H1 (cell line): ENCODE results near the gene CRK. TPM values are rescaled to one million over a fixed set of nuclear protein-coding genes. Genes with fewer than 3 reads are reported as not detected.

ENCODE experiments used
- CTCF ChIA-PET: fragments of 300-600 bp; sonication (Branson Sonifier 250); formaldehyde crosslinking; loops from one replicate; lab custom pipeline; 2021; ENCODE audit not compliant: partially characterized antibody; lab: Charles Lee
- POLR2A ChIA-PET: fragments of 300-600 bp; sonication (Branson Sonifier 250); formaldehyde crosslinking; loops from one replicate; lab custom pipeline; 2021; ENCODE audit warnings: inconsistent platforms; ENCODE audit not compliant: partially characterized antibody; lab: Charles Lee
- DNase-seq, 2 experiments: peaks; one replicate each; pipeline versions ENCODE4 v3.0.0 to v3.0.0-alpha.2; 2010 to 2022; ENCODE audit warnings: low spot score in 2 of 2, low read depth in 1 of 2, mixed read lengths in 1 of 2
- FAIRE-seq: peaks from 2 replicates; lab custom pipeline; 2011; peaks lifted over from hg19 to GRCh38; lab: Jason Lieb, UNC
- H2AFZ ChIP-seq: 2 replicates; pipeline ENCODE4 v1.8.1; 2012; ENCODE audit warnings: low read length, inconsistent platforms
- H2AK5ac ChIP-seq: 2 replicates; pipeline ENCODE4 v1.6.1; 2013; ENCODE audit warnings: low read depth, low read length
- H2BK120ac ChIP-seq: replicated peaks from 2 replicates; pipeline ENCODE3; 2013; ENCODE audit warnings: low read depth, low read length, inconsistent platforms
- H2BK12ac ChIP-seq: 2 replicates; pipeline ENCODE4 v1.6.1; 2013; ENCODE audit warnings: low read depth, low read length
- H2BK15ac ChIP-seq: 2 replicates; pipeline ENCODE4 v1.6.1; 2013; ENCODE audit warnings: low read length
- H2BK20ac ChIP-seq: 2 replicates; pipeline ENCODE4 v1.6.1; 2013; ENCODE audit warnings: low read length
- H2BK5ac ChIP-seq: 2 replicates; pipeline ENCODE4 v1.6.1; 2013; ENCODE audit warnings: low read depth, low read length
- H3K14ac ChIP-seq: 2 replicates; pipeline ENCODE4 v1.6.1; 2013; ENCODE audit warnings: inconsistent platforms; ENCODE audit not compliant: insufficient read length
- H3K18ac ChIP-seq: 2 replicates; pipeline ENCODE4 v1.6.1; 2013; ENCODE audit warnings: low read length; ENCODE audit errors: extremely low read depth
- H3K23ac ChIP-seq: 2 replicates; pipeline ENCODE4 v1.6.1; 2013; ENCODE audit warnings: inconsistent platforms; ENCODE audit not compliant: insufficient read length
- H3K23me2 ChIP-seq: 2 replicates; pipeline ENCODE4 v1.6.1; 2013; ENCODE audit warnings: low read depth, low read length
- H3K27ac ChIP-seq: 2 replicates; pipeline ENCODE4 v1.6.1; 2011; ENCODE audit warnings: low read depth, low read length, inconsistent platforms
- H3K27me3 ChIP-seq, 4 experiments: replicated peaks in 1 of 4; 1 replicate in 1 of 4; 2 replicates in 3 of 4; pipeline versions ENCODE4 v1.6.1 to v1.8.1; 2011 to 2013; ENCODE audit warnings: low read length in 3 of 4, mild to moderate bottlenecking in 3 of 4, inconsistent platforms in 2 of 4, mixed read lengths in 2 of 4, moderate library complexity in 1 of 4; ENCODE audit not compliant: control insufficient read depth in 3 of 4, insufficient read depth in 3 of 4; ENCODE audit errors: extremely low read depth in 1 of 4
- H3K36me3 ChIP-seq, 4 experiments: 2 replicates each; pipeline versions ENCODE4 v1.6.1 to v1.8.1; 2011 to 2013; ENCODE audit warnings: mild to moderate bottlenecking in 4 of 4, low read length in 3 of 4, moderate library complexity in 2 of 4, control low read depth in 1 of 4, inconsistent platforms in 1 of 4; ENCODE audit not compliant: insufficient read depth in 4 of 4, control insufficient read depth in 2 of 4
- H3K4ac ChIP-seq: replicated peaks from 2 replicates; pipeline ENCODE3; 2013; ENCODE audit warnings: low read length, low read depth, mixed read lengths, inconsistent platforms; ENCODE audit not compliant: insufficient read length
- H3K4me1 ChIP-seq, 4 experiments: replicated peaks in 1 of 4; 1 replicate in 1 of 4; 2 replicates in 3 of 4; pipeline versions ENCODE4 v1.6.1 to v1.8.1; 2011 to 2013; ENCODE audit warnings: low read length in 3 of 4, inconsistent platforms in 2 of 4, mixed read lengths in 1 of 4; ENCODE audit not compliant: insufficient read depth in 4 of 4, control insufficient read depth in 3 of 4
- H3K4me2 ChIP-seq, 2 experiments: 2 replicates each; pipeline versions ENCODE4 v1.6.1 to v1.8.1; 2011 to 2013; ENCODE audit warnings: low read depth in 2 of 2, low read length in 2 of 2, control low read depth in 1 of 2, inconsistent platforms in 1 of 2, mild to moderate bottlenecking in 1 of 2; ENCODE audit not compliant: insufficient read depth in 1 of 2
- H3K4me3 ChIP-seq, 4 experiments: fragments of 200-600, 300-600 bp in 1 of 4; sonication (generic), shearing (Covaris generic), sonication (Bioruptor Twin) in 1 of 4; 2 replicates each; pipeline versions ENCODE4 v1.5.1 to v1.8.1; 2011 to 2016; ENCODE audit warnings: low read length in 4 of 4, low read depth in 3 of 4, control low read depth in 2 of 4, inconsistent platforms in 2 of 4, mild to moderate bottlenecking in 2 of 4, mixed read lengths in 1 of 4, moderate library complexity in 1 of 4; ENCODE audit not compliant: insufficient read depth in 2 of 4; ENCODE audit errors: extremely low read depth in 1 of 4
- H3K56ac ChIP-seq: replicated peaks from 2 replicates; pipeline ENCODE3; 2013; ENCODE audit warnings: low read depth, mild to moderate bottlenecking, mixed read lengths, low read length, inconsistent platforms; ENCODE audit not compliant: insufficient read length
- H3K79me1 ChIP-seq: 2 replicates; pipeline ENCODE4 v1.6.1; 2013; ENCODE audit warnings: low read depth, low read length, control low read depth
- H3K79me2 ChIP-seq, 2 experiments: 2 replicates each; pipeline versions ENCODE4 v1.6.1 to v1.8.1; 2012 to 2013; ENCODE audit warnings: low read length in 2 of 2, mild to moderate bottlenecking in 2 of 2, inconsistent platforms in 1 of 2; ENCODE audit not compliant: insufficient read depth in 2 of 2, control insufficient read depth in 1 of 2
- H3K9ac ChIP-seq, 4 experiments: replicated peaks in 1 of 4; 1 replicate in 1 of 4; 2 replicates in 3 of 4; pipeline versions ENCODE4 v1.6.1 to v1.8.1; 2011 to 2013; ENCODE audit warnings: low read depth in 3 of 4, low read length in 3 of 4, control low read depth in 2 of 4, mild to moderate bottlenecking in 2 of 4, moderate library complexity in 2 of 4, inconsistent platforms in 1 of 4; ENCODE audit errors: extremely low read depth in 1 of 4
- H3K9me3 ChIP-seq, 2 experiments: 2 replicates each; pipeline versions ENCODE4 v1.6.1 to v1.8.1; 2012 to 2013; ENCODE audit warnings: mild to moderate bottlenecking in 2 of 2, moderate library complexity in 2 of 2, control low read depth in 1 of 2, inconsistent platforms in 1 of 2, low read depth in 1 of 2, low read length in 1 of 2, mixed read lengths in 1 of 2; ENCODE audit not compliant: insufficient read depth in 2 of 2
- H4K20me1 ChIP-seq, 2 experiments: replicated peaks in 1 of 2; 2 replicates each; pipeline versions ENCODE3 to v1.8.1; 2011 to 2013; ENCODE audit warnings: inconsistent platforms in 2 of 2, low read length in 2 of 2, mild to moderate bottlenecking in 1 of 2; ENCODE audit not compliant: insufficient read depth in 2 of 2, control insufficient read depth in 1 of 2
- H4K5ac ChIP-seq: 2 replicates; pipeline ENCODE4 v1.6.1; 2013; ENCODE audit warnings: low read length, low read depth, mixed read lengths, inconsistent platforms; ENCODE audit not compliant: insufficient read length
- H4K8ac ChIP-seq: 2 replicates; pipeline ENCODE4 v1.8.0; 2013; ENCODE audit warnings: mild to moderate bottlenecking, moderate library complexity, low read length, inconsistent platforms; ENCODE audit not compliant: insufficient read depth; ENCODE audit errors: extremely low read depth
- H4K91ac ChIP-seq: replicated peaks from 2 replicates; pipeline ENCODE3; 2013; ENCODE audit warnings: low read length, mixed read lengths, inconsistent platforms; ENCODE audit not compliant: insufficient read length
- POLR2AphosphoS5 ChIP-seq: IDR thresholded peaks from 2 replicates; pipeline ENCODE4 v1.6.1; 2011; ENCODE audit warnings: low read depth, low read length
- WGBS, 2 experiments: shearing (Covaris generic) in 1 of 2; methylation state at CpG; one replicate each; pipeline versions ENCODE4 v1.1.6 to v1.1.7; 2013 to 2015; ENCODE audit warnings: low lambda C conversion rate in 2 of 2, mixed read lengths in 2 of 2, inconsistent platforms in 1 of 2, low coverage in 1 of 2, missing lambda C conversion rate in 1 of 2; ENCODE audit not compliant: insufficient replicate concordance in 2 of 2, insufficient coverage in 1 of 2, insufficient read length in 1 of 2; ENCODE audit errors: extremely low coverage in 1 of 2, missing lambda C conversion rate in 1 of 2; 5-methylcytosine and 5-hydroxymethylcytosine counted together
- polyA plus RNA-seq, 7 experiments: library from polyadenylated mRNA; depleted of rRNA in 3 of 7; stranded (reverse) in 5 of 7; unstranded in 2 of 7; fragments of >200 nt in 5 of 7; fragments of 200-250 nt in 2 of 7; gene quantifications; 1 replicate in 5 of 7; 2 replicates in 1 of 7; 4 replicates in 1 of 7; pipeline versions ENCODE4 v1.2.1 to v1.2.3, GENCODE V29; 2011 to 2013; ENCODE audit warnings: missing spikeins in 2 of 7, mixed read lengths in 2 of 7
- total RNA-seq: library from RNA; stranded (reverse); fragmentation: NEBNext Ultra II Directional; extraction: Animal tissue kit (Norgen Biotek cat#: 25700); gene quantifications from 2 replicates; pipeline ENCODE4 v1.2.1, GENCODE V29; 2021

The CRK gene
- total and polyA plus RNA-seq, 2 of the 8 experiments (the other 6 are each of a cell fraction or from before 2014, with no cell fraction given), result 32.8 to 57.1 TPM

DNA sequence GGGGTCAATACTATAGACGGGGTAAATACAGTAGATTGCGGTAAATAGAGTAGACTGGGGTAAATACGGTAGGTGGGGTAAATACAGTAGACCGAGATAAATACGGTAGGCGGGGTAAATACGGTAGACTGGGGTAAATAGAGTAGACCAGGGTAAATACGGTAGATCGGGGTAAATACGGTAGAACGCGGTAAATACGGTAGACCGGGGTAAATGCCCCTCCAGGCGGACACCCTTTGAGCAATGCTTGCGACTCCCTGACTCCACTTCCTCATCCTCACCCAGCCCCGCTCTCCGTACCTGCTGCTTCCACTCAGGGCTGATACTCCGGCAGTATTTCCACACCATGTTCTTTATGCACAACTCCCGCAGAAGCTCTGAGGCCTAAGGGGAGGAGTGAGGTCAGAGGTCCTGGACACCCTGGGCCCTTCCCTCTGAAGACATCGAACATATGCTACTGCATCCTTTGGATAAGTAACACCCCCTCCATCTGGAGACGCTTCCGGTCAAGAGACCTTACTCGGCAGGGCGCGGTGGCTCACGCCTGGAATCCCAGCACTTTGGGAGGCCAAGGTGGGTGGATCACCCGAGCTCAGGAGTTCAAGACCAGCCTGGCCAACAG is 13.3 kb upstream of the CRK start:
- H3K27ac ChIP-seq, result no peak overlapping the region
- no peak overlapping the region for H3K56ac ChIP-seq
- H2BK15ac ChIP-seq, result no peak overlapping the region
- no peaks in the 10 kb centered on the region for H3K27me3 ChIP-seq
- H3K79me1 ChIP-seq, result no peaks in the 10 kb centered on the region; the same call in 1 of the 2 replicates
- H4K20me1 ChIP-seq, result peaks cover 3 to 5% of the 10 kb centered on the region in 2 experiments
- H3K4me2 ChIP-seq, result no peak overlapping the region
- H4K91ac ChIP-seq, result no peak overlapping the region
- 91 to 100% methylated on average over 5 to 28 of the region's 28 CpGs for WGBS, 2 experiments
- H2BK20ac ChIP-seq, result no peak overlapping the region
- no peaks in the 10 kb centered on the region for H3K79me2 ChIP-seq
- H2BK12ac ChIP-seq, result no peak overlapping the region
- H3K14ac ChIP-seq, result no peak overlapping the region
- no peak overlapping the region for H2BK5ac ChIP-seq
- ChIA-PET POLR2A (interaction anchor here (0.6 to 1.8 kb wide), 3 partner anchors 9 to 78 kb away, joined by 3 to 5 read pairs (median 5); no protein-coding TSS in a partner anchor), CTCF (interaction anchor here (0.9 kb wide), 1 partner anchor 104 kb away, joined by 3 read pairs; no protein-coding TSS in a partner anchor)
- FAIRE-seq (no peak), DNase-seq (peak in 1 of 2 experiments; percentile 62)
- peaks cover 6 to 36% (median 23%) of the 10 kb centered on the region in 4 experiments; a peak in 7 of 8 replicates for H3K36me3 ChIP-seq
- no peak overlapping the region for H3K9ac ChIP-seq
- no peak overlapping the region for H2AFZ ChIP-seq
- no peak overlapping the region for H3K4me3 ChIP-seq
- H2AK5ac ChIP-seq, result no peak overlapping the region
- H3K23ac ChIP-seq, result no peak overlapping the region
- H3K4me1 ChIP-seq, result no peaks in the 10 kb centered on the region
- no peaks in the 10 kb centered on the region; a peak in 1 of 4 replicates for H3K9me3 ChIP-seq
- no peak overlapping the region for H3K18ac ChIP-seq
- H4K8ac ChIP-seq, result no peak overlapping the region
- no peaks in the 10 kb centered on the region for H3K23me2 ChIP-seq
- H2BK120ac ChIP-seq, result no peak overlapping the region
- H3K4ac ChIP-seq, result no peak overlapping the region
- H4K5ac ChIP-seq, result no peak overlapping the region
- no peak for TF ChIP-seq POLR2AphosphoS5
